Middle frontal gyrus (tissue), 1 donor: ENCODE measurements around the gene ZBED1.
"Not testable (repeated sequence)": the region's sequence is repeated elsewhere in the genome, so short reads cannot be mapped to it uniquely, and the experiment has no call there.

Experiments used
- DNase-seq: peaks from one replicate; pipeline ENCODE4 v3.0.0-alpha.2; 2015; ENCODE audit warnings: low spot score; ENCODE audit errors: extremely low spot score

Gene ZBED1

DNA sequence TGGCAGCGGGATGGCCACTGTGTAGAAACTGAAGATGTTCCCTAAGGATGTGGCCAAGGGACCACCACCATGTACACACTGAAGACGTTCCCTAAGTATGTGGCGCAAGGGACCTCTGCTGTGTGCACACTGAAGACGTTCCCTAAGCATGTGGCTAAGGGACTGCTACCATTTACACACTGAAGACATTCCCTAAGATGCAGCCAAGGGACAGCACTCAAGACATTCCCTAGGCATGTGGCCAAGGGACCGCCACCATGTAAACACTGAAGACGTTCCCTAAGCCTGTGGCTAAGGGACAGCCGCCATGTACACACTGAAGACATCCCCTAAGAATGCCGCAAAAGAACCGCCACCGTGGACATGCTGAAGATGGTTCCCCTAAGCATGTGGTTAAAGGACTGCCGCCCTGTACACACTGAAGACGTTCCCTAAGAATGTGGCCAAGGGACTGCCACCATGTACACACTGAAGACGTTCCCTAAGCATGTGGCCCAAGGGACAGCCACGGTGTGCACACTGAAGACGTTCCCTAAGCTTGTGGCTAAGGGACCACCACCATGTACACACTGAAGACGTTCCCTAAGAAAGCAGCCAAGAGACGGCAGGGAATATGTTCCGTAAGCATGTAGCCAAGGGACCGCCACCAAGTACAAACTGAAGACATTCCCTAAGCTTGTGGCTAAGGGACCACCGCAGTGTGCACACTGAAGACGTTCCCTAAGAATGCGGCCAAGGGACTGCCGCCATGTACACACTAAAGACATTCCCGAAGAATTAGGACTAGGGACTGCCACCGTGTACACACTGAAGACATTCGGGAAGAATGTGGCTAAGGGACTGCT, 43.3 kb downstream of the ZBED1 start:
- DNase-seq: no peak

GRCh38 chrX:2456091-2456490, 44.7 kb downstream of the ZBED1 start:
- DNase-seq: not testable (repeated sequence)

DNA sequence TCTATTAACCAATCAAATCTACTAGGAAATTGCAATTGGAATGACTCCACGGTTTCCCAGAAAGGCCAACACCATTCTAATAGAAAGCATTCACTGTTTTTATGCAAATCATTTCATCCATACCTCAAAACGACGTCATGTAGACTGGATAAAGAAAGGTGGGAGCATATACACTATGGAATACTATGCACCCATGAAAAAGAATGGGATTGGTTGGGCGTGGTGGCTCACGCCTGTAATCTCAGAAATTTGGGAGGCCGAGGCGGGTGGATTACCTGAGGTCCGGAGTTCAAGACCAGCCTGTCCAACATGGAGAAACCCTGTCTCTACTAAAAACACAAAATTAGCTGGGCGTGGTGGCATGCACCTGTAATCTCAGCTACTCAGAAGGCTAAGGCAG, 46.2 kb downstream of the ZBED1 start:
- not testable (repeated sequence) for DNase-seq

DNA sequence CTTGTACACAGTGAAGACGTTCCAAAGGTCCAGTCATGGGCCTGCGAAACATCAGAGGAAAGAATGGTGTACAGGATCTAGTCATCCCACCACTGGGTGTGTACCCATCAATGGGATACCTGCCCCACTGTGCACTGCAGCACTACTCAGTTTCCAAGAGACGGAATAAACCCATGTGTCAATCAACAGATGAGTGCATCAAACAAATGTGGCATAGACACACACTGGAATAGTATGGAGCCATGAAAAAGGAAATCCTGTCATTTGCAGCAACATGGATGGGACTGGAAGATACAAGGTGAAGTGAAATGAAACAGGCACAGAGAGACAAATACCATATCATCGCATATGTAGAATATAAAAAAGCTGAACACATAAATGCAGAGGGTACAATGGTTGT, 48.0 kb downstream of the ZBED1 start:
- DNase-seq: no peak

DNA sequence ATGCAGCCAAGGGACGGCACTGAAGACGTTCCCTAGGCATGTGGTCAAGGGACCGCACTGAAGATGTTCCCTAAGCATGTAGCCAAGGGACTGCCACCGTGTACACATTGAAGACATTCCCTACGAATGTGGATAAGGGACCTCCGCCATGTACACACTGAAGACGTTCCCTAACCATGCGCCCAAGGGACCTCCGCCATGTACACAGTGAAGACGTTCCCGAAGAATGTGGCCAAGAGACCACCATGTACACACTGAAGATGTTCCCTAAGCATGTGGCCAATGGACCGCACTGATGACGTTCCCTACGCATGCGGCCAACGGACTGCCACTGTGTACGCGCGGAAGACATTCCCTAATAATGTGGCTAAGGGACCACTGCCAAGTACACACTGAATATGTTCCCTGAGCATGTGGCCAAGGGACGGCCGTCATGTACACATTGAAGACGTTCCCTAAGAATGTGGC, 48.4 kb downstream of the ZBED1 start:
- no peak for DNase-seq

- DNase-seq: no peak
These were observed 49.1 kb downstream of the ZBED1 start for GRCh38 chrX:2451501-2452316.

DNA sequence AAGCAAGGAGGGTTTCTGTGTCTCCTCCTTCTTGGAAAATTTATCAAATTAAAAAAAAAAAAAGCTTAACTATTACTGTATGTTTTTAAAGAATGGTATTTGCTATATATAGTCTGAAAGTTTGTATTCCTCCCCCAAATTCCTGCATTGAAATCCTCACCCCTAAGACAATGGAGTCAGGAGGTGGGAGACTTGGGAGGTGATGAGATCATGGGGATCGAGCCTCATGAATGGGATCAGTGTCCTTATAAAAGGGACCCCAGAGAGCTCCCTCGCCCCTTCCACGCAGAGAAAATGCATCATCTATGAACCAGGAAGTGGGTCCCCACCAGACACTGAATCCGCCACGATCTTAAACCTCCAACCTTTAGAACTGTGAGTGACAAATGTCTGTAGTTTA, 50.1 kb downstream of the ZBED1 start:
- no peak for DNase-seq

- DNase-seq: no peak
These were observed 51.5 kb downstream of the ZBED1 start for GRCh38 chrX:2449135-2449886.

- DNase-seq: no peak
These were observed 53.3 kb downstream of the ZBED1 start for GRCh38 chrX:2447484-2447883.

DNA sequence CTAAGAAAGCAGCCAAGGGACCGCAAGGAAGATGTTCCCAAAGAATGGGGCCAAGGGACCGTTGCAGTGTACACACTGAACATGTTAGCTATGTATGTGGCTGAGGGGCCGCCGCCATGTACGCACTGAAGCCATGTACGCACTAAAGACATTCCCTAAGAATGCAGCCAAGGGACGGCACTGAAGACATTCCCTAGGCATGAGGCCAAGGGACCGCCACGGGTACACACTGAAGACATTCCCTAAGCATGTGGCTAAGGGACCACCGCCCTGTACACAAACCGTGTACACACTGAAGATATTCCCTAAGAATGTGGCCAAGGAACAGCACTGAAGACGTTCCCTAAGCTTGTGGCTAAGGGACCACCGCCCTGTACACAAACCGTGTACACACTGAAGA, 54.0 kb downstream of the ZBED1 start:
- DNase-seq: no peak

GRCh38 chrX:2445662-2446623, 54.8 kb downstream of the ZBED1 start:
- DNase-seq: no peak

DNA sequence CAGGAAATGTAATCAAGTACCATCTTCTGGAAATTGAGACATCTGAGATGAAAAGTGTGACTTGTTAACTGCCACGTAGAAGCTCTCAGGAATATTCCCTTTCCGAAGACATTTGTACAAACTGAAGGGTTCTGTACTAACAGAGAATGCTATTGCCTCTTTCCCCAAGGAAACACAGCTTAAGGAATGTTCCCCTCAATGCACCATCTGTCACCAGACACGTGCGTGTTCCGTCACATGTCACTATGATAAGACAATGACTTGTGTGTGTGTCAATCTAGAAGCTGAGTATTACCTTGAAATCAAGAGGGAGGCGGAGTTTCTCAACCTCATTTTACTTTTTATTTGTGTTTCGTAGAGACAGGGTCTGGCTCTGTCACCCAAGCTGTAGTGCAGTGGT, 58.1 kb downstream of the ZBED1 start:
- DNase-seq: no peak

GRCh38 chrX:2441466-2441865, 59.3 kb downstream of the ZBED1 start:
- DNase-seq: no peak

- no peak for DNase-seq
These were observed 61.2 kb downstream of the ZBED1 start for GRCh38 chrX:2439613-2440012.
